Stimulated activated CD4-positive, alpha-beta T cell treated with anti-CD3 and anti-CD28 coated beads, TNF-alpha, amount 100 ng/mL, for 48 hours (primary cell): ENCODE results near the gene RAB37.

Experiments
- DNase-seq, 3 donors: peaks; one replicate each; pipeline ENCODE4 v3.0.0-alpha.2; 2020; ENCODE audit warnings: low read depth in 3 of 3

The RAB37 gene

GRCh38 chr17:74777901-74778515, 41.0 kb downstream of the RAB37 start:
- no peak for DNase-seq

- no peak for DNase-seq
These were observed 41.9 kb downstream of the RAB37 start for GRCh38 chr17:74778960-74779359.

GRCh38 chr17:74779501-74779900, 42.4 kb downstream of the RAB37 start:
- DNase-seq, result no peak

GRCh38 chr17:74779948-74780400, 42.9 kb downstream of the RAB37 start:
- DNase-seq, result peak in 1 of 3 donors; percentile 58

- DNase-seq, result no peak
These were observed 43.6 kb downstream of the RAB37 start for GRCh38 chr17:74780443-74781238.

- no peak for DNase-seq
These were observed 45.5 kb downstream of the RAB37 start for GRCh38 chr17:74782571-74782970.

GRCh38 chr17:74784125-74784810, 47.2 kb downstream of the RAB37 start:
- DNase-seq, result no peak

- DNase-seq, result peak in 1 of 3 donors; percentile 34
These were observed 48.3 kb downstream of the RAB37 start for GRCh38 chr17:74785096-74785980.

GRCh38 chr17:74785981-74786360, 48.9 kb downstream of the RAB37 start:
- no peak for DNase-seq

GRCh38 chr17:74786431-74787055, 49.5 kb downstream of the RAB37 start:
- no peak for DNase-seq

- DNase-seq, result no peak
These were observed 53.4 kb downstream of the RAB37 start for GRCh38 chr17:74790161-74791058.

- no peak for DNase-seq
These were observed 55.6 kb downstream of the RAB37 start for GRCh38 chr17:74792586-74793105.

- no peak for DNase-seq
These were observed 58.4 kb downstream of the RAB37 start for GRCh38 chr17:74795327-74796020.

GRCh38 chr17:74796211-74796610, 59.2 kb downstream of the RAB37 start:
- DNase-seq, result no peak

GRCh38 chr17:74796866-74797265, 59.8 kb downstream of the RAB37 start:
- DNase-seq, result no peak
